Dermis microvascular lymphatic vessel endothelial cell (primary cell): ENCODE measurements around the gene STARD10. TPM values are rescaled to one million over a fixed set of nuclear protein-coding genes. Genes with fewer than 3 reads are reported as not detected.
"Not testable (repeated sequence)": the region's sequence is repeated elsewhere in the genome, so short reads cannot be mapped to it uniquely, and the experiment has no call there.

ENCODE experiments used
- DNase-seq, 2 donors: peaks; one replicate each; pipeline versions ENCODE4 v3.0.0 to v3.0.0-alpha.2; 2010; ENCODE audit warnings: low read depth in 2 of 2
- total RNA-seq: library from RNA; depleted of rRNA; stranded (reverse); fragments of >200 nt; gene quantifications from 2 replicates; pipeline ENCODE4 v1.2.1, GENCODE V29; 2014

Gene STARD10
- total RNA-seq = 54.3 and 70.4 TPM in 2 replicates

GRCh38 chr11:72793425-72794367 lies at the start of gene STARD10:
Gene STARD10 (minus strand): TSS chr11:72794047. CDS start chr11:72781181, 12,866 bp downstream.
- DNase-seq = peak; percentile 85 to 95

GRCh38 chr11:72842653-72843330 lies 48.9 kb upstream of the STARD10 start:
- DNase-seq = no peak

GRCh38 chr11:72842126-72842525 lies 48.3 kb upstream of the STARD10 start:
- DNase-seq = no peak

GRCh38 chr11:72841397-72841796 lies 47.5 kb upstream of the STARD10 start:
- DNase-seq = no peak

- no peak for DNase-seq
Measured at GRCh38 chr11:72840780-72841179, 46.9 kb upstream of the STARD10 start.

GRCh38 chr11:72838691-72839305 lies 45.0 kb upstream of the STARD10 start:
- DNase-seq = no peak

- DNase-seq = peak in 1 of 2 donors; percentile 37
Measured at GRCh38 chr11:72836111-72836510, 42.3 kb upstream of the STARD10 start.

- no peak for DNase-seq
Measured at GRCh38 chr11:72834905-72835304, 41.1 kb upstream of the STARD10 start.

- DNase-seq = no peak
Measured at GRCh38 chr11:72833811-72834493, 40.1 kb upstream of the STARD10 start.

GRCh38 chr11:72833083-72833733 lies 39.4 kb upstream of the STARD10 start:
- no peak for DNase-seq

- no peak for DNase-seq
Measured at GRCh38 chr11:72832301-72833082, 38.6 kb upstream of the STARD10 start.

GRCh38 chr11:72831521-72832300 lies 37.9 kb upstream of the STARD10 start:
- peak; percentile 60 to 84 for DNase-seq

- no peak for DNase-seq
Measured at GRCh38 chr11:72829884-72830533, 36.2 kb upstream of the STARD10 start.

GRCh38 chr11:72829178-72829577 lies 35.3 kb upstream of the STARD10 start:
- no peak for DNase-seq

GRCh38 chr11:72828692-72829101 lies 34.9 kb upstream of the STARD10 start:
- DNase-seq = no peak

GRCh38 chr11:72828081-72828567 lies 34.3 kb upstream of the STARD10 start:
- peak in 1 of 2 donors; percentile 52 for DNase-seq

- DNase-seq = not testable (repeated sequence)
Measured at GRCh38 chr11:72827656-72828055, 33.8 kb upstream of the STARD10 start.

- no peak for DNase-seq
Measured at GRCh38 chr11:72826942-72827480, 33.2 kb upstream of the STARD10 start.
